ENCODE measurements around the gene POU2F2. TPM values are rescaled to one million over a fixed set of nuclear protein-coding genes. Genes with fewer than 3 reads are reported as not detected.

POU2F2 gene
- total RNA-seq, 1 donor from 2014 or later: 1.2 TPM

GRCh38 chr19:42081584-42082203 lies 50.6 kb downstream of the POU2F2 start:
- no peak overlapping the region for H3K27ac ChIP-seq (replicated peaks)
- no peaks in the 10 kb centered on the region for H3K27me3 ChIP-seq (ENCODE audit: low read depth)
- no peaks in the 10 kb centered on the region for H3K9me3 ChIP-seq (replicated peaks)
- no peak for DNase-seq
- peak; percentile 53 for TF ChIP-seq CTCF (IDR thresholded peaks at IDR 0.05; ENCODE audit: borderline replicate concordance)
- no peak overlapping the region for H3K4me3 ChIP-seq
- H3K36me3 ChIP-seq: peaks cover 38% of the 10 kb centered on the region
- H3K4me1 ChIP-seq: peaks cover 23% of the 10 kb centered on the region
- intact Hi-C loops (cut with micrococcal nuclease): no loop called here

- Histone ChIP-seq H3K9me3 (replicated peaks) (no peaks in the 10 kb centered on the region), H3K4me3 (no peak overlapping the region), H3K4me1 (peaks cover 30% of the 10 kb centered on the region), H3K27me3 (ENCODE audit: low read depth) (no peaks in the 10 kb centered on the region), H3K27ac (replicated peaks) (no peak overlapping the region), H3K36me3 (peaks cover 38% of the 10 kb centered on the region)
- DNase-seq: no peak
- no peak for TF ChIP-seq CTCF (IDR thresholded peaks at IDR 0.05; ENCODE audit: borderline replicate concordance)
- intact Hi-C loops (cut with micrococcal nuclease): no loop called here
Observed at GRCh38 chr19:42080764-42081375, 51.4 kb downstream of the POU2F2 start.

- no peak for DNase-seq
- Histone ChIP-seq H3K4me1 (peaks cover 35% of the 10 kb centered on the region), H3K27ac (replicated peaks) (no peak overlapping the region), H3K9me3 (replicated peaks) (no peaks in the 10 kb centered on the region), H3K36me3 (peaks cover 38% of the 10 kb centered on the region), H3K4me3 (no peak overlapping the region), H3K27me3 (ENCODE audit: low read depth) (no peaks in the 10 kb centered on the region)
- intact Hi-C loops (cut with micrococcal nuclease): no loop called here
- TF ChIP-seq CTCF (IDR thresholded peaks at IDR 0.05; ENCODE audit: borderline replicate concordance): no peak
Observed at GRCh38 chr19:42079886-42080763, 52.1 kb downstream of the POU2F2 start.

GRCh38 chr19:42079276-42079669 lies 53.0 kb downstream of the POU2F2 start:
- intact Hi-C loops (cut with micrococcal nuclease): no loop called here
- Histone ChIP-seq H3K27ac (replicated peaks) (no peak overlapping the region), H3K36me3 (peaks cover 38% of the 10 kb centered on the region), H3K4me1 (peaks cover 41% of the 10 kb centered on the region), H3K4me3 (no peak overlapping the region), H3K9me3 (replicated peaks) (no peaks in the 10 kb centered on the region), H3K27me3 (ENCODE audit: low read depth) (no peaks in the 10 kb centered on the region)
- DNase-seq: no peak
- no peak for TF ChIP-seq CTCF (IDR thresholded peaks at IDR 0.05; ENCODE audit: borderline replicate concordance)

- H3K4me3 ChIP-seq: no peak overlapping the region
- H3K27ac ChIP-seq (replicated peaks): no peak overlapping the region
- H3K27me3 ChIP-seq (ENCODE audit: low read depth): no peaks in the 10 kb centered on the region
- intact Hi-C loops (cut with micrococcal nuclease): no loop called here
- H3K36me3 ChIP-seq: peaks cover 38% of the 10 kb centered on the region
- DNase-seq: no peak
- H3K9me3 ChIP-seq (replicated peaks): no peaks in the 10 kb centered on the region
- peaks cover 41% of the 10 kb centered on the region for H3K4me1 ChIP-seq
- no peak for TF ChIP-seq CTCF (IDR thresholded peaks at IDR 0.05; ENCODE audit: borderline replicate concordance)
Observed at GRCh38 chr19:42078538-42079275, 53.5 kb downstream of the POU2F2 start.

All from left ventricle myocardium inferior (tissue), 1 donor.